Sigmoid colon (tissue), 7 donors: ENCODE results near the gene STYXL2. TPM values are rescaled to one million over a fixed set of nuclear protein-coding genes. Genes with fewer than 3 reads are reported as not detected.

Experiments used
- DNase-seq: peaks from one replicate; pipeline ENCODE4 v3.0.0-alpha.2; 2019
- H3K27ac ChIP-seq, 4 donors: fragments of 200-600 bp; sonication (generic); one replicate each; pipeline ENCODE4 v1.5.1; 2016 to 2019; ENCODE audit warnings: mild to moderate bottlenecking in 1 of 4
- H3K27me3 ChIP-seq, 3 donors: fragments of 200-600 bp; sonication (generic); one replicate each; pipeline ENCODE4 v1.5.1; 2019; ENCODE audit warnings: mild to moderate bottlenecking in 1 of 3
- H3K36me3 ChIP-seq, 4 donors: fragments of 200-600 bp; sonication (generic); one replicate each; pipeline ENCODE4 v1.5.1; 2016 to 2019
- H3K4me1 ChIP-seq, 4 donors: fragments of 200-600 bp; sonication (generic); one replicate each; pipeline ENCODE4 v1.5.1; 2017 to 2019
- H3K4me3 ChIP-seq, 4 donors: fragments of 200-600 bp; sonication (generic); one replicate each; pipeline ENCODE4 v1.5.1; 2017 to 2019; ENCODE audit warnings: mild to moderate bottlenecking in 2 of 4, moderate library complexity in 1 of 4
- H3K9me3 ChIP-seq, 4 donors: fragments of 200-600 bp in 3 of 4; sonication (generic) in 3 of 4; one replicate each; pipeline versions ENCODE4 v1.5.1 to v1.6.1; 2013 to 2019
- CTCF ChIP-seq, 4 experiments: fragments of 450-650 bp in 3 of 4; fragments of 200-600 bp in 1 of 4; IDR thresholded peaks; one replicate each; pipeline ENCODE4 v1.5.1; 2016 to 2019; ENCODE audit warnings: antibody characterized with exemption in 4 of 4, mild to moderate bottlenecking in 3 of 4, moderate library complexity in 2 of 4
- EP300 ChIP-seq, 4 donors: sonication (generic); formaldehyde crosslinking; IDR thresholded peaks; one replicate each; pipeline ENCODE4 v1.6.1; 2017; ENCODE audit warnings: antibody characterized with exemption in 4 of 4
- POLR2A ChIP-seq, 2 donors: fragments of 450-650 bp; IDR thresholded peaks; one replicate each; pipeline ENCODE4 v1.6.1; 2016; ENCODE audit warnings: antibody characterized with exemption in 2 of 2, mild to moderate bottlenecking in 2 of 2, moderate library complexity in 2 of 2
- POLR2AphosphoS5 ChIP-seq, 4 donors: sonication (generic); formaldehyde crosslinking; IDR thresholded peaks; one replicate each; pipeline ENCODE4 v1.6.1; 2017; ENCODE audit warnings: antibody characterized with exemption in 4 of 4
- WGBS, 2 donors: extraction: QIAGEN DNeasy Blood & Tissue Kit; methylation state at CpG; one replicate each; pipeline ENCODE4 v1.1.7; 2013; 5-methylcytosine and 5-hydroxymethylcytosine counted together
- intact Hi-C: fragments of 100-400 bp; cut with DNase I; formaldehyde crosslinking; loops from one replicate; pipeline ENCODE4 v1.15.1; 2023
- polyA plus RNA-seq, 3 donors: library from polyadenylated mRNA; stranded (reverse); fragments of 200-250 nt; gene quantifications; one replicate each; pipeline ENCODE4 v1.2.3, GENCODE V29; 2013
- total RNA-seq, 4 donors: library from RNA; depleted of rRNA; stranded (reverse); fragments of >200 nt; gene quantifications; one replicate each; pipeline ENCODE4 v1.1.0, GENCODE V29; 2016
- donor health status: healthy with polysubstance abuse.
- donor health status: Bipolar disorder and iron deficiency.
- donor health status: healthy.

STYXL2 gene
- total and polyA plus RNA-seq, 7 donors, result 0.01 to 0.23 (median 0.16) TPM; not detected in 4

DNA sequence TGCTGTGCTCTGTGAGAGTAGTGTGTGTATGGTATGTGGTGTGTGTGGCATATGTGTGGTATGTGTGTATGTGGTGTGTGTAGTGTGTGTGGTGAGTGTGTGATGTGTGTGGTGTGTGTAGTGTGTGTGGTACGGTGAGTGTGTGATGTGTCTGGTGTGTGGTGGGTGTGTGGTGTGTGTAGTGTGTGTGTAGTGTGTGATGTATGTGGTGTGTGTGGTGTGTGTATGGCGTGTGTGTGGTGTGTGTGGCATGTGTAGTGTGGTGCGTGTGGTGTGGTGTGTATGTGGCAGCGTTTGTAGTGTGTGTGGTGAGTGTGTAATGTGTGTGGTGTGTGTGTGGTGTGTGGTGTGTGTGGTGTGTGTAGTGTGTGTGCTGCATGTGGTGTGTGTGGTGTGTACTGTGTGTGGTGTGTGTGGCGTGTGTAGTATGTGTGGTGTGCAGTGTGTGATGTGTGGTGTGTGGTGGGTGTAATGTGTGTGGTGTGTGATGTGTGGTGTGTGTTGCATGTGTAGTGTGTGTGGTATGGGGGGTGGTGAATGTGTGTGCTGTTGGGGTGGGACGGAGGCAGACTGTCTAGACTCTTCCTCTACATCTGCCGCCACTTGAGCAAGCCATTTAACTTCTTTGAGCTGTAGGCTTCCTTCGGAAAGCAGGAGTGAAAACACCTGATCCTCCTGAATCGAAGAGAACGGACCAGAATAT lies 37.2 kb upstream of the STYXL2 start:
- no peak for DNase-seq
- Histone ChIP-seq H3K4me1 (peaks cover 0 to 7% (median 6%) of the 10 kb centered on the region in 4 donors), H3K27ac (no peak overlapping the region), H3K27me3 (peaks cover 0 to 6% (median 0%) of the 10 kb centered on the region in 3 donors), H3K9me3 (no peaks in the 10 kb centered on the region), H3K4me3 (no peak overlapping the region), H3K36me3 (no peaks in the 10 kb centered on the region)
- intact Hi-C loops, result loop anchor here (1.0 to 5.0 kb wide), 2 partner anchors 79 to 171 kb away; partner anchors contain the start of gene ILDR2
- 84 to 85% methylated on average over 10 of the region's 10 CpGs for WGBS, 2 donors
- no peak for TF ChIP-seq CTCF (IDR thresholded peaks at IDR 0.05)
- TF ChIP-seq POLR2A (IDR thresholded peaks at IDR 0.05), result no peak

GRCh38 chr1:167057241-167057688 lies 36.6 kb upstream of the STYXL2 start:
- H3K9me3 ChIP-seq, result no peaks in the 10 kb centered on the region
- no peaks in the 10 kb centered on the region for H3K36me3 ChIP-seq
- peaks cover 0 to 6% (median 0%) of the 10 kb centered on the region in 3 donors for H3K27me3 ChIP-seq
- DNase-seq, result no peak
- H3K4me1 ChIP-seq, result peaks cover 0 to 7% (median 6%) of the 10 kb centered on the region in 4 donors
- WGBS, 2 donors, result 57 to 67% methylated on average over 6 of the region's 6 CpGs
- intact Hi-C loops, result loop anchor here (1.0 to 5.0 kb wide), 2 partner anchors 80 to 172 kb away; partner anchors contain the start of gene ILDR2
- H3K27ac ChIP-seq, result no peak overlapping the region
- TF ChIP-seq CTCF (IDR thresholded peaks at IDR 0.05) (peak; percentile 25 to 60 (median 53)), EP300 (IDR thresholded peaks at IDR 0.05) (no peak)
- H3K4me3 ChIP-seq, result no peak overlapping the region

DNA sequence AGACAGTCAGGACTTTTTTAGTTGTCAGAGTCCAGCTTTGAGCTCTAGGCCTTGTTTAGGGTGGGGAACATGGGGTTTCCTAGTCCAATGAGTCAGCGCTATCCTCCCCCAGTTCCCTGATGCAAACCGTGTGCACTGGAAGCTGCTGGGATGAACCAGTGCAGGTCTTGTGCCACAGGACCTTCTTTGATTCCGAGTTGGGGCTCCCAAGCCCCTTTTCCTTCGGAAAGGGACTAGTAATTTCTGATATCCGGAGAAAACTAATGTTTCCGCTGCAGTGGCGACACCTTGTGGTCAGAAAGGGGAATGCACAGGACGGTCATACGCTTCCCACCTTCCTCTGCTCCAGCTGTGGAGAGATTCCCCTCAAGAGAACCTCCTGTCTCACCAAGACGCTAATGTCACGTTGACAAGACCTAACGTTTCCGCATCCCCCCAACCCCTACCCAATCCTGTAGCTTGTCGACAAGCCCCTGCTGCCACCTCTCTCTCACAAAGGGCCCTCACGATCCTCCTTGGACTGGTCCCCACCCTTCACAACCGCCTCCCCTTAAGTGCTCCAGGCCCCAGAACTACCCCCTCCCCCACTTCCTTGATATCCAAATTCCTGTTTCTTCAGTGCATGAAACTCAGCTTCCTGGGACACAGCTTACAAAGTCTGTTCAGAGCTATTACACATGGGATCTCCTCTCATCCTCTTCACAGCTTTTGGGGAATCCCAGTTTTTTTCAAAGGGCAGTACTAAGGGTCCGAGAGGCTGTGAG lies 34.6 kb upstream of the STYXL2 start:
- peaks cover 0 to 7% (median 6%) of the 10 kb centered on the region in 4 donors for H3K4me1 ChIP-seq
- H3K27me3 ChIP-seq, result peaks cover 0 to 6% (median 0%) of the 10 kb centered on the region in 3 donors
- H3K27ac ChIP-seq, result peak overlapping the region in 1 of 4 donors; percentile 13
- TF ChIP-seq POLR2A (IDR thresholded peaks at IDR 0.05) (no peak), CTCF (IDR thresholded peaks at IDR 0.05) (peak; percentile 82 to 97 (median 92))
- intact Hi-C loops, result loop anchor here (1.0 to 5.0 kb wide), 2 partner anchors 82 to 149 kb away; partner anchors contain the start of gene ILDR2
- no peak overlapping the region for H3K4me3 ChIP-seq
- DNase-seq, result peak; percentile 85
- H3K36me3 ChIP-seq, result no peaks in the 10 kb centered on the region
- 22 to 23% methylated on average over 17 of the region's 17 CpGs for WGBS, 2 donors
- no peaks in the 10 kb centered on the region for H3K9me3 ChIP-seq

- intact Hi-C loops, result loop anchor here (1.0 to 5.0 kb wide), 2 partner anchors 82 to 149 kb away; partner anchors contain the start of gene ILDR2
- WGBS, 2 donors, result 71 to 77% methylated on average over 1 of the region's 1 CpG
- Histone ChIP-seq H3K36me3 (no peaks in the 10 kb centered on the region), H3K27me3 (peaks cover 0 to 6% (median 0%) of the 10 kb centered on the region in 3 donors), H3K27ac (no peak overlapping the region), H3K4me1 (peaks cover 0 to 7% (median 6%) of the 10 kb centered on the region in 4 donors), H3K9me3 (no peaks in the 10 kb centered on the region), H3K4me3 (no peak overlapping the region)
- no peak for DNase-seq
- TF ChIP-seq CTCF (IDR thresholded peaks at IDR 0.05) (no peak), EP300 (IDR thresholded peaks at IDR 0.05) (no peak), POLR2AphosphoS5 (IDR thresholded peaks at IDR 0.05) (no peak), POLR2A (IDR thresholded peaks at IDR 0.05) (no peak)
These were observed 34.1 kb upstream of the STYXL2 start for GRCh38 chr1:167059809-167060107.
